Activated naive CD4-positive, alpha-beta T cell treated with anti-CD3 and anti-CD28 coated beads, Interleukin-2, amount 10 ng/mL, durations not matched to agents 7 days and 5 days (primary cell): ENCODE results near the gene TXNDC9.
"Not testable (repeated sequence)": the region's sequence is repeated elsewhere in the genome, so short reads cannot be mapped to it uniquely, and the experiment has no call there.

Experiments used
- CTCF ChIA-PET: fragments of 350-600 bp; sonication (Branson Sonifier 250); formaldehyde crosslinking; loops from one replicate; lab custom pipeline; 2021; ENCODE audit warnings: antibody characterized with exemption; lab: Charles Lee
- DNase-seq: peaks from one replicate; pipeline ENCODE4 v3.0.0-alpha.2; 2020
- H3K27ac Mint-ChIP-seq: one replicate; pipeline ENCODE4 v1.8.0; 2021; ENCODE audit warnings: mild to moderate bottlenecking, moderate library complexity, mixed read lengths
- H3K27me3 Mint-ChIP-seq: one replicate; pipeline ENCODE4 v1.8.0; 2021; ENCODE audit warnings: mild to moderate bottlenecking, mixed read lengths
- H3K36me3 Mint-ChIP-seq: one replicate; pipeline ENCODE4 v1.8.0; 2021; ENCODE audit warnings: mixed read lengths
- H3K4me1 Mint-ChIP-seq: one replicate; pipeline ENCODE4 v1.8.0; 2021; ENCODE audit warnings: mixed read lengths
- H3K4me3 Mint-ChIP-seq: one replicate; pipeline ENCODE4 v1.8.0; 2021; ENCODE audit warnings: mild to moderate bottlenecking, moderate library complexity, mixed read lengths
- H3K9me3 Mint-ChIP-seq: one replicate; pipeline ENCODE4 v1.8.0; 2021; ENCODE audit warnings: mixed read lengths

Gene TXNDC9, protein sequence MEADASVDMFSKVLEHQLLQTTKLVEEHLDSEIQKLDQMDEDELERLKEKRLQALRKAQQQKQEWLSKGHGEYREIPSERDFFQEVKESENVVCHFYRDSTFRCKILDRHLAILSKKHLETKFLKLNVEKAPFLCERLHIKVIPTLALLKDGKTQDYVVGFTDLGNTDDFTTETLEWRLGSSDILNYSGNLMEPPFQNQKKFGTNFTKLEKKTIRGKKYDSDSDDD

GRCh38 chr2:99335911-99336803 is at the start of gene TXNDC9:
Gene TXNDC9, minus strand, starts transcription at chr2:99336333. Its CDS starts 3,123 bp downstream, at chr2:99333210.
- peaks cover 34% of the 10 kb centered on the region for H3K4me1 Mint-ChIP-seq
- DNase-seq: peak; percentile 98
- no peaks in the 10 kb centered on the region for H3K27me3 Mint-ChIP-seq
- H3K4me3 Mint-ChIP-seq: no peak within 1 kb of the TSS
- no peaks in the 10 kb centered on the region for H3K9me3 Mint-ChIP-seq
- CTCF ChIA-PET: interaction anchor here (1.1 to 1.7 kb wide), 4 partner anchors 12 to 180 kb away, joined by 3 to 5 read pairs (median 4); no protein-coding TSS in a partner anchor
- peaks cover 20% of the 10 kb centered on the region for H3K36me3 Mint-ChIP-seq
- no peak within 1 kb of the TSS for H3K27ac Mint-ChIP-seq

DNA sequence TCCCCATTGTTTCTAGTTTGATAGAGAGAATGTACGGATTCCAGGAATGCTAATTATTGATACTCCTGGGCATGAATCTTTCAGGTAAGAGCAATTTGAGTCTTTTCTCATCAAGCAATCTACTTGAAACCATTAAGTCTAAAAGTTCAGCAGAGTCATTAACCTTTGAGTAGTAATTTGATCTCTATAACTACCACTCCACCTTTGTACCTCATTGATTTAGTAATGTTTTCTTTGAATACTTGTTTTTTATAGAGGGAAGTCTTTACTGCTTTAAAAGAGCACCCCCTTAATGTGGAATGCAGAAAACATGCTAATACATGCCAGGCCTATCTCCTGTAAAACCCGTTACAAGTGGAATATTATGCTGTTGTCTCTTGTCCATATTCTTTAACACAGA is 46.0 kb upstream of the TXNDC9 start:
- Mint-ChIP-seq H3K27me3 (no peaks in the 10 kb centered on the region), H3K9me3 (no peaks in the 10 kb centered on the region), H3K36me3 (peaks cover 50% of the 10 kb centered on the region)

GRCh38 chr2:99380376-99381010 is 44.4 kb upstream of the TXNDC9 start:
- DNase-seq: no peak
- no peaks in the 10 kb centered on the region for H3K27me3 Mint-ChIP-seq
- no peaks in the 10 kb centered on the region for H3K9me3 Mint-ChIP-seq
- H3K36me3 Mint-ChIP-seq: peaks cover 58% of the 10 kb centered on the region
- no peak overlapping the region for H3K4me3 Mint-ChIP-seq
- peaks cover 7% of the 10 kb centered on the region for H3K4me1 Mint-ChIP-seq
- H3K27ac Mint-ChIP-seq: no peak overlapping the region
- CTCF ChIA-PET: no interaction called here

More for the DNA sequence above, 46.0 kb upstream of the TXNDC9 start:
- DNase-seq: no peak
- no peak overlapping the region for H3K4me3 Mint-ChIP-seq
- peaks cover 7% of the 10 kb centered on the region for H3K4me1 Mint-ChIP-seq
- CTCF ChIA-PET: interaction anchor here (1.1 kb wide), 1 partner anchor 20 kb away, joined by 4 read pairs; no protein-coding TSS in a partner anchor
- no peak overlapping the region for H3K27ac Mint-ChIP-seq

DNA sequence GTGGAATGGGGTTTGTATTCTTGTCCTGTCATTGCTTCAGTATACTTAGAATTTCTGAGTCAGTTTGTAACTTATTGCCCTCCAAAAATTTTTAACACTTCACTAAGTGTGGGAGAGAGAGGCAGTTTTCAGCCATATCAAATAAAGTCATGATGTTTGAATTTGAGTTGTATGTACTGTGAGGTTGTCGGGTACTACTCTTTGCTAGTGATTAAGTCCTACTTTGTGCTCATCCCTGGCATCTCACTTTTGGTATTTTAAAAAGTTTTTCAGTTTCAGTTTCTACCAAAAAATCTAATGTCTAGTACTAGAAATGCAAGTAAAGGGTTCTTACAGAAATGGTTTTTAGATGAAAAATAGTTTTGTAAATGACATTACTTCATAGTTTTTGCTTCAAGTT is 41.7 kb upstream of the TXNDC9 start:
- DNase-seq: no peak
- Mint-ChIP-seq H3K27ac (no peak overlapping the region), H3K36me3 (peaks cover 67% of the 10 kb centered on the region), H3K4me1 (peaks cover 7% of the 10 kb centered on the region), H3K9me3 (peaks cover 2% of the 10 kb centered on the region), H3K27me3 (no peaks in the 10 kb centered on the region), H3K4me3 (no peak overlapping the region)
- CTCF ChIA-PET: no interaction called here

GRCh38 chr2:99376254-99376864 is 40.2 kb upstream of the TXNDC9 start:
- H3K27ac Mint-ChIP-seq: no peak overlapping the region

GRCh38 chr2:99374747-99375146 is 38.6 kb upstream of the TXNDC9 start:
- no peak overlapping the region for H3K4me3 Mint-ChIP-seq
- peaks cover 7% of the 10 kb centered on the region for H3K4me1 Mint-ChIP-seq
- no peaks in the 10 kb centered on the region for H3K27me3 Mint-ChIP-seq
- CTCF ChIA-PET: no interaction called here
- no peak for DNase-seq
- H3K9me3 Mint-ChIP-seq: peaks cover 2% of the 10 kb centered on the region
- H3K36me3 Mint-ChIP-seq: peaks cover 66% of the 10 kb centered on the region
- no peak overlapping the region for H3K27ac Mint-ChIP-seq

More at GRCh38 chr2:99376254-99376864, 40.2 kb upstream of the TXNDC9 start:
- CTCF ChIA-PET: no interaction called here
- H3K36me3 Mint-ChIP-seq: peaks cover 71% of the 10 kb centered on the region
- peaks cover 7% of the 10 kb centered on the region for H3K4me1 Mint-ChIP-seq
- H3K4me3 Mint-ChIP-seq: no peak overlapping the region
- H3K9me3 Mint-ChIP-seq: peaks cover 2% of the 10 kb centered on the region
- no peaks in the 10 kb centered on the region for H3K27me3 Mint-ChIP-seq
- DNase-seq: no peak

GRCh38 chr2:99373144-99373543 is 37.0 kb upstream of the TXNDC9 start:
- DNase-seq: no peak
- Mint-ChIP-seq H3K4me3 (no peak overlapping the region), H3K9me3 (peaks cover 2% of the 10 kb centered on the region), H3K27me3 (no peaks in the 10 kb centered on the region), H3K27ac (no peak overlapping the region), H3K36me3 (peaks cover 65% of the 10 kb centered on the region), H3K4me1 (peaks cover 7% of the 10 kb centered on the region)
- CTCF ChIA-PET: no interaction called here

GRCh38 chr2:99368854-99369253 is 32.7 kb upstream of the TXNDC9 start:
- H3K4me3 Mint-ChIP-seq, CTCF ChIA-PET, H3K4me1 Mint-ChIP-seq, H3K27ac Mint-ChIP-seq, H3K27me3 Mint-ChIP-seq, H3K9me3 Mint-ChIP-seq, DNase-seq: not testable (repeated sequence)
- H3K36me3 Mint-ChIP-seq: peaks cover 50% of the 10 kb centered on the region

DNA sequence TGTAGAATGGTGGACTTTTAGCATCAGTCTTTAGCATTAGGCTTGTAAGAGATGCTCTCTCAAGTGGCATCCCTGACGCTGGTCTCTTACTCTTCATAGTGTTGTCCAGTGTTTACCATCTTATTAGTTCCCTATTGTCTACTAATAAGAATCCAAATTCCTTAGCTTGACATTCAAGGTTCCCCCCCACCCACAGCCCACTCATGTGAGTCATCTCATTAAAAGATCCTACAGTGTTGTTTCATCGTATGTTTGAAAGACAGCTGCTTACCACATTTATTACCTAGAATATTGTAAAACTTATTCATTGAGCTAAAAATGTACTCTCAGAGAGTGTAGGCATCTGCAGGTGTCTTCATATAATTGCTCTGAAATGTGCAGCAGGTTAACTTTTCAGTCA is 29.5 kb upstream of the TXNDC9 start:
- peaks cover 43% of the 10 kb centered on the region for H3K36me3 Mint-ChIP-seq
- no peaks in the 10 kb centered on the region for H3K9me3 Mint-ChIP-seq
- CTCF ChIA-PET: no interaction called here
- DNase-seq: no peak
- H3K4me3 Mint-ChIP-seq: no peak overlapping the region
- H3K27ac Mint-ChIP-seq: no peak overlapping the region
- no peaks in the 10 kb centered on the region for H3K4me1 Mint-ChIP-seq
- H3K27me3 Mint-ChIP-seq: no peaks in the 10 kb centered on the region

DNA sequence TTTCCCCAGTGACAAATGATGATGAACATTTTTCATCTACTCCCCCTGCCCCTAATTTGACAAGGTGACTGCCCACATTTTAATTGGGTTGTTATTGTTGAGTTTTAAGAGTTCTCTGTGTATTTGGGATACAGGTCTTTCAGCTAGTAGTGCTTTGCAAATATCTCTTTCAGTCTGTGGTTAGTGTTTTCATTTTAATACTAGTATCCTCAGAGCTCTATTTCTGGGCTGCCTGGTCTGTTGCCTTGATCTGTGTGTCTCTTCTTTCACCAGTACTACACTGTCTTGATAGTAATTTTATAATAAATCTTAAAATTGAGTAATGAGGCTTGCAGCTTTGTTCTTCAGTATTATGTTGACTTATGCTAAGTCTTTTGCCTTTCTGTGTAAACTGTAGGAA is 20.7 kb upstream of the TXNDC9 start:
- H3K36me3 Mint-ChIP-seq: peaks cover 20% of the 10 kb centered on the region
- no peak overlapping the region for H3K4me3 Mint-ChIP-seq
- no peaks in the 10 kb centered on the region for H3K27me3 Mint-ChIP-seq
- peaks cover 12% of the 10 kb centered on the region for H3K4me1 Mint-ChIP-seq
- DNase-seq: no peak
- CTCF ChIA-PET: no interaction called here
- no peaks in the 10 kb centered on the region for H3K9me3 Mint-ChIP-seq
- no peak overlapping the region for H3K27ac Mint-ChIP-seq

DNA sequence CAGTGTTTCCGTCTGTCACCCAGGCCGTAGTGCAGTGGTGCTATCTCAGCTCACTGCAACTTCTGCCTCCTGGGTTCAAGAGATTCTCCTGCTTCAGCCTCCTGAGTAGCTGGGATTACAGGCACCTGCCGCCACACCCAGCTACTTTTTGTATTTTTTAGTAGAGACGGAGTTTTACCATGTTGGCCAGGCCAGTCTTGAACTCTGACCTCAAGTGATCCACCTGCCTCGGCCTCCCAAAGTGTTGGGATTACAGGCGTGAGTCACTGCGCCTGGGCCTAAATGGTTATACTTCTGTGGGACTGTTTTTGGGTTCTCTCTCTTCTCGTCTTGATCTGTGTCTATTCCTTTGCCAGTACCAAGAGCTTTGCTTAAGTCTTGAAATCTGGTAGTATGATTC is 18.7 kb upstream of the TXNDC9 start:
- not testable (repeated sequence) for H3K4me3 Mint-ChIP-seq, H3K36me3 Mint-ChIP-seq, H3K27me3 Mint-ChIP-seq, DNase-seq, H3K27ac Mint-ChIP-seq, H3K9me3 Mint-ChIP-seq
- CTCF ChIA-PET: interaction anchor here (0.6 kb wide), 1 partner anchor 8 kb away, joined by 3 read pairs; no protein-coding TSS in a partner anchor
- peaks cover 20% of the 10 kb centered on the region for H3K4me1 Mint-ChIP-seq

DNA sequence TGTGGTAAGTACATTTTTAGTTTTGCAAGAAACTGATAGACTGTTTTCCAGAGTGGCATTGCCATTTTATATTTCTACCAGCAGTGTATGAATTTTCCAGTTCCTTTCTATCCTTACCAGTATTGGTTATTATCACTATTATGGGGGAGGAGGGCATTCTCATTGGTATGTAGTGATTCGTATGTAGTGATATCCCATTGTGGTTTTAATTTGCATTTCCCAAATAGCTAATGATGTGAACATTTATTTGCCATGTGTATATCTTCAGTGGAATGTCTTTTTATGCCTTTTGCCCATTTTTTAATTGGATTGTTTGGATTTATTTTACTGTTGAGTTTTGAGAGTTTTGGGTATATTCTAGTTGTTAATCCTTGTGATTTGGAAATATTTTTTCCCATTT is 17.9 kb upstream of the TXNDC9 start:
- Mint-ChIP-seq H3K27ac (no peak overlapping the region), H3K36me3 (peaks cover 10% of the 10 kb centered on the region), H3K4me1 (peaks cover 24% of the 10 kb centered on the region), H3K9me3 (no peaks in the 10 kb centered on the region), H3K27me3 (no peaks in the 10 kb centered on the region), H3K4me3 (no peak overlapping the region)
- CTCF ChIA-PET: no interaction called here
- DNase-seq: no peak

DNA sequence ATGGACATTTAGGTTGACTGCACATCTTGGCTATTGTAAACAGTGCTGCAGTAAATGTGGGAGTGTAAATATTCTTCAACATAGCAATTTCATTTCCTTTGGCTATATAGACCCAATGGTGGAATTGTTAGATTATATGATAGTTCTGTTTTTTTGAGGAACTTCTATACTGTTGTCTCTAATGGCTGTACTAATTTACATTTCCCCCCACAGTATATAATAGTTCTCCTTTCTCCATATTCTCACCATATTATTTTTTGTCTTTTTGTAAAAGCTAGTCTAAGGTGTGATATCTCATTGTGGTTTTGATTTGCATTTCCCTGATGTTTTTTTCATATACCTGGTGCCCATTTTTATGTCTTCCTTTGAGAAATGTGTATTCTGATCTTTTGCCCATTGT is 14.1 kb upstream of the TXNDC9 start:
- Mint-ChIP-seq H3K36me3 (peaks cover 15% of the 10 kb centered on the region), H3K9me3 (no peaks in the 10 kb centered on the region), H3K27ac (no peak overlapping the region), H3K4me3 (no peak overlapping the region), H3K27me3 (no peaks in the 10 kb centered on the region), H3K4me1 (peaks cover 31% of the 10 kb centered on the region)
- no peak for DNase-seq
- CTCF ChIA-PET: no interaction called here

- DNase-seq: no peak
- Mint-ChIP-seq H3K36me3 (peaks cover 13% of the 10 kb centered on the region), H3K27me3 (no peaks in the 10 kb centered on the region), H3K4me1 (peaks cover 34% of the 10 kb centered on the region), H3K27ac (no peak overlapping the region), H3K9me3 (no peaks in the 10 kb centered on the region), H3K4me3 (no peak overlapping the region)
- CTCF ChIA-PET: interaction anchor here (0.8 to 1.7 kb wide), 2 partner anchors 10 to 11 kb away, joined by 4 to 7 read pairs; partner anchors contain the start of gene EIF5B
Measured at GRCh38 chr2:99348173-99348572, 12.0 kb upstream of the TXNDC9 start.
